DMS53 treated with DMSO at 0.1 percent for 48 hours (cell line): ENCODE results near the gene LAPTM5.

ENCODE experiments used
- DNase-seq: peaks from one replicate; lab custom pipeline; 2025; ENCODE audit not compliant: unreplicated experiment; lab: John Stamatoyannopoulos, UW

The LAPTM5 gene

GRCh38 chr1:30787856-30788495 is 30.4 kb upstream of the LAPTM5 start:
- no peak for DNase-seq

GRCh38 chr1:30787266-30787665 is 29.7 kb upstream of the LAPTM5 start:
- DNase-seq: no peak

- no peak for DNase-seq
These were observed 28.9 kb upstream of the LAPTM5 start for GRCh38 chr1:30786264-30786991.

- DNase-seq: no peak
These were observed 28.1 kb upstream of the LAPTM5 start for GRCh38 chr1:30785714-30786113.

DNA sequence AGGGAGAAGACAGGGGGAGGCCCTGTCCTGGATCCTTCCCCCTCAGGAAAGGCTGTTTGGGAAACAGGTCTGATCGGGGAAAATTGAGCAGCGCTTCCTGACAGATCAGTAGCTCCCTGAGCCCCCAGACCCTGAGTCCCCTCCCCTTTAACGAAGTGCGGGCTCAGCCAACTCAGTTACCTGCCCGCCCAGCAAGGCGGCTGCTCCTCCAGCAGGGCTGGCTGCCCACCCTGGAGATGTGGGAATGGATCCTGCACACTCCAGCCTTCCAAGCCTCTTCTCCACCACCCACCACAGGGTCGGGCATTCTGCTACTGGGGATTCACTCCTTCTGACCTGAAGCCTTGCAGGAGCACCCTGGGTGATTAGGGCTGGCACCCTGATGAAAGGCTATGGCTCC is 27.6 kb upstream of the LAPTM5 start:
- DNase-seq: no peak

DNA sequence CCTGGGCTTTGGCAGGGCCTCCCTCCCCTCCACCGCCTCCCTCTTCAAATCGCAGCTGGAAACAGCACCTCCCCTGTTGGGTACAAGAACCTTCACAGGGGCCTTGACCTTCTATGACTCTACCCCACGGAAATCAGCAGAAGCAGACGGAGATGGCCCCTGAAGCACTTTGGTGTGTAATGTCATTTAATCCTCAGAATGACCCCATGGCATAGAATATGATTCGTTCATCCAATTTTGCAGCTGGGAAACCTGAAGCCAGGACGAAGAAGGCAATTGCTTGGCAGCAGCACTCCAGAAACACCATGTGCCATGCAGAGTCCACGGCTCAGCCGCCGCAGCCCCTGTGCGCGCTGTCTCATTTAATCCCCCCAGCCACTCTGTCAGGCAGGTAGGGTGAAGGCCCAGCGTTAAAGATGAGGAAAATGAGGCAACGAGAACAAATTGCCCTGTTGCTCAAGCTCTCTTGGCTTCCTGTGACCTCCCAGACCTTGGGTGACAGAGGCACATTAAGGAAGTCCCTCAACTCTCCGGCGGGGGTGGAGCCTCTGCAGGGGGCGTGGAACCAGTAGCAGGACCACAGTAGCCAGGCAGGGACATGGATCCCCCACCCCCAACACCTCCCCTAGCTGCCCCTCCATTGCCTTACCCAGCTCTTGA is 25.8 kb upstream of the LAPTM5 start:
- DNase-seq: no peak

DNA sequence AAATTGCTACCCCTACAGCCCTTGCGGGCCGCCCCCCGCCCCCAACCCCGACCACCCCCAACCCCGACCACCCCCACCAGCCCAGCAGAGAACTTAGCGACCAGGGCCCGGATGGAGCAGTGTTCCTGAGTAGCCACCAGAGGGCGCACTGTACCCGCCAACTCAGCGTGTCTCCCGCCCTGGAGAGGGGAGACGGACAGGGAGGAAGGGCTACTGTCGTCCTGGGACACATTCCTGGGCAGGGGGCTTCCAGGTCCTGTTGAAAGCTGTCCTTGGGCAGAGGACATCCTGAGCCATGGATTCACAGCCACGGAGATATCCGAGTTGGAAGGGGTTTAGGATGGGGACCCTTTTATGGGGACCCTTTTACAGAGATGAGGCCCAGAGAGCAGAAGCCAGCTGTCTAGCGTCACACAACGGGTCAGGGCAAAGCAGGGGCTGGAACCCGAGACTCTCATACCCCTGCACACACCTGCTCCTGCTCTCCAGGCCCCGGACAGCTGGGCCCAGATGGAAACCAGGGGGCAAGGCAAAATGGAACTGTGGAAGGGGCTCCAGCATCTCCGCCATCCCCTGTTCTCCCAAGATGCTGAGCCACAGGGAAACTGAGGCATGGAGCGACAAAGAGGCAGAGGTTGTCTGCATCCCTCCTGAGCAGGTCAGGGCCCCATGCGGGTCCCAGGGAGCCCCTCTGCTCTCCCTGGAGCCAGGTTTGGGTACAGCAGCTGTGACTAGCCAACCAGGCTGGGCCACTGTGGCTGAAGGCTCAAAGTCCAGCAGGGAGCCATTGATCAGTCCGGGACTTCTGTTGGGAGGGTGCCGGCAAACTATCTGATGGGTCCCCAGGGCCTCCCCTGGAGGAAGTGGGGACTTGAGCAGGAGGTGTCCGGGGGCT is 25.0 kb upstream of the LAPTM5 start:
- peak; percentile 59 for DNase-seq

DNA sequence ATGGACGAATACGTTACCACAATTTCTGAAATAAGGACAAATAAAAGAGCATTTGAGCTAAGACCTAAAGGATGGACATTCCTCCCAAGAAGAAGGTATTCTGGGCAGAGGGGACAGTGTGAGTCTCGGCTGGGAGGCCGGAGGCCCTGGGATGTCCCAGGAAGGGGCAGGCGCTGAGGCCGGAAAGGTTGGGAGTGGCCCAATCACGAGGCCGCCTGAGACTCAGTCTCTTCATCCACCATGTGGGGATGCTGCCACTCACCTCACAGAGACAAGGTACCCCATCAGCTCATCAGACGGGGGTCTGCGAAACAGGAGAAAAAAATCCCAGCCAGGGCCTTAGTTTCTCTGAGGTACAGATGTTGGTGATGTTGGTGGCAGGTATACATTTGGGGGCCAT is 24.3 kb upstream of the LAPTM5 start:
- no peak for DNase-seq

DNA sequence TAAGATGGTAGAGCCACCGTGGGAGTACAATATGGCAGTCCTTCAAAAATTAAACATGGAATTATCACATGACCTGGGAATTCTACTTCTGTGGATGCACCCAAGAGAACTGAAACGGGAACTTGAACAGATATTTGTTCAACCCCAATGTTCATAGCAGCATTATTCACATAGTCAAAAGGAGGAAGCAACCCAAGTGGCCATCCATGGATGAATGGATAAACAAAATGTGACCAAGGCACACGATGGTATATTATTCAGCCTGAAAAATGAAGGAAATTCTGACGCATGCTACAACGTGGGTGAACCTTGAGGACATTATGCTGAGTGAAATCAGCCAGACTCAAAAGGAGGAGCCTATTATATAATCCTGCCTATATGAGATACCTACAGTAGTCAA is 22.8 kb upstream of the LAPTM5 start:
- DNase-seq: no peak

GRCh38 chr1:30779294-30780071 is 21.9 kb upstream of the LAPTM5 start:
- peak; percentile 50 for DNase-seq

- DNase-seq: no peak
These were observed 21.4 kb upstream of the LAPTM5 start for GRCh38 chr1:30778979-30779293.

DNA sequence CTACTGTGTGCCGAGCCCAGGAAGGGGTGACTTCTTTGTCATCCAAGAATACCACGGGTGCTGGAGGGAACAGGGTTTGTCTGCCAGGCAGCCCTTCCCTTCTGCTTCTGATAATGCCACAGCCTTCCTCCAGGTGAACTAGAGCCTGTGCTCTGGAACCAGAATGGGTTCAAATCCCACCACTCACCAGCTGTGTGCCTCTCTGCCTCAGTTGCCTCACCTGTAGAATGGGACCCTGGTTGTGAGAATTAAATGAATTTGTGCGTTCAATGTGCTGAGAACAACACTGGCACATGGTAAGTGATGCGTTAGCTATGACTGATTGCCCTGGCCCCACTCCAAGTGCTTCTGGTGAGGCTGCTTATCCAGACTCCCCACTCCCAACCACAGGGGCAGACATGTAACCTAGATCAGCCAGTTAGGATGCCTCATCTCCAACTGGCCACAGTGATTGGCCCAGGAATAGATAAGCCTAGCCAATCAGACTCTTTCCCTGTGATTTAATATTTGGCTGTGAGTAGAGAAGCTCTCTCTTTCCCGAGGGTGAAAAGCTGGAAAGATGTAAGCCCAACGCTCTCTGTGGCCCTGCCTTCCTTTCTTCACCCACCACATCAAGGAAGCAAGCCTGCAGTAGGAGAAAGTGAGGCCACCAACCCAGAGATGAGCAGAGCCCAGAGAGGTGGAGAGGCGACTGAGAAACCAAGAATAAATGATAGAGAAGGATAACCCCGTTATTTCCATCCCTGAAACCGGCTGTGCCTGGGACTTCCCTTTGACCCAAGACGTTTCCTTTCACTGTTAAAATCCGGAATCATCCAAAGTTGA is 20.8 kb upstream of the LAPTM5 start:
- no peak for DNase-seq

DNA sequence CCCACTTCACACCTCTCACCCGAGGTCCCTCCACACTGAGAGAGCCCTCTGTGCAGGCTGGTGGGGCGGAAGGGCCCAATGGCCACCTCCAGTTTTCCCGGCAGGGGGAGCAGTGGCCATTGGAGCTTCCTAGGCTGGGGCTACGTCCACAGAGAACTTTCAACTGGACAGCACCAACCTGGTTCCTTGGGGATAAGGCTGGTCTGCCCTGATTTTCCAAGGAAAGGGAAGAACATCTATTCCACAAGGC is 20.3 kb upstream of the LAPTM5 start:
- no peak for DNase-seq

DNA sequence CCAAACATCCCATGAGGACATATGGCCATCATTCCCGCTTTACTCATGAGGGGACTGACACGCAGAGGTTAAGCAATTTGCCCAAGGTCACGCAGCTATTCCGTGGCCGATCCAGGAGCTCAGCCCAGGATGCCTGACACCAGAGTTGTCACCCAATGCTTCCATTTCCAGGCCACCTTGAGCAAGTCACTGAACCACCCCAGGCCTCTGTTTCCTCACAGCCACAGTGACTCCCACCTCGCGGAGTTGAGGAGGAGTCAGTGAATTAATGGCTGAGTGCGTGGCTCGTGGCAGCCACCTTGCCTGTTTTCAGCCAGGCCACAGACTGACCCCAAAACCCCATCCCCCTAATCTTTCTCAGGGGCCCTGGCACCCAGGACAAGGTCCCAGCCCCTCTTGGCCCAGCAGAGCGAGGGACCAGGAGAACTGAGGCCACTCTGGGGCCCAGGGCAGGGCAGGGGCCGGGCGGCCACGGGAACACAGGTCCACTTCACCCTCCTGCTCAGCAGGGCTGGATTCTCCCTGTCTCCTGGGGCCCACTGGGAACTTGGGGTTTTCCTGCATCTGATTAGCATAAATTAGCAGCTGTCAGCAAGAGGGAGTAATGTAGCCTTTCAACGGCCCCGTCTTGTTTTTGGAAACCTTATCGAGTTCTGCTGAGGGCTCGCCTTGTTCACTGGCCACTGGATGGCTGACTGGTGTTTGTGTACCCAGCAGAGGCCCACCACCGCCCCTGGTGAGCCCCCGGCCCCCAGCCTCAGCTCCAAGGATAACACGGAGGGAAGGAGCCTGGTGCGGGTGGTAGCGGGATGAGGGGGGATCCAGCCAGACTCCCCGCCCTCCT is 19.7 kb upstream of the LAPTM5 start:
- no peak for DNase-seq

DNA sequence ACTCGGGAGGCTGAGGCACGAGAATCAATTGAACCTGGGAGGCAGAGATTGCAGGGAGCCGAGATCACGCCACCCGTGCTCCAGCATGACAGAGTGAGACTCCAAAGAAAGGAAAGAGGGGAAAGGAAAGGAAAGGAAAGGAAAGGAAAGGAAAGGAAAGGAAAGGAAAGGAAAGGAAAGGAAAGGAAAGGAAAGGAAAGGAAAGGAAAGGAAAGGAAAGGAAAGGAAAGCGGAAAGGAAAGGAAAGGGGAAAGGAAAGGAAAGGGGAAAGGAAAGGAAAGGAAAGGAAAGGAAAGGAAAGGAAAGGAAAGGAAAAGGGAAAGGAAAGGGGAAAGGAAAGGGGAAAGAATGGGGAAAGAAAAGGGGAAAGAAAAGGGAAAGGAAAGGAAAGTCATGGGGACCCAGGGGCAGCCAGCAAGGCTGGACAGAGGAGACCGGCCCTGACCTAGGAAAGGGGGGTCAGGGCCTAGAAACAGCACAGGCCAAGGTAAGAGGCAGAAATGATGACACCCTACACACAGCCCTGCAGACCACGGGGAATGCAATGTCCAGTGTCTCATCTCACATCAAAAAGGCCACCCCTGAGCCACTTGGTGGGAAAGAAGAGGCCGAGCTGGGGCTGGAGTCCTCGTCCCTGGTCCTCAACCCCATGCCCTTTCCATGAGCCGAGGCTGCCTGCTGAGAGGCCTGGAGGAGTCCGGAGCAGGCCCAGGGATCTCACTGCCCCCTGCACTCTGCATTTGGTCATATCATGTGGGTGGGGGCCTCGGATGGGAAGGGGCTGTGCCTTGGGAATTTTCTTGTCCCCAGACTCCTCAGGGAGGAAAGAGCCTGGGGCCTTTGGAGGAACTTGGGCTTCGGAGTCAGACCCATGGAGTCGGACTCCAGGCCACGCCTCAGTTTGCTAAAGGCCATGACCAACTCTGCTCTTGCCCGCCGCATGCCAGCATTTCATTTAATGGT is 18.8 kb upstream of the LAPTM5 start:
- DNase-seq: no peak

DNA sequence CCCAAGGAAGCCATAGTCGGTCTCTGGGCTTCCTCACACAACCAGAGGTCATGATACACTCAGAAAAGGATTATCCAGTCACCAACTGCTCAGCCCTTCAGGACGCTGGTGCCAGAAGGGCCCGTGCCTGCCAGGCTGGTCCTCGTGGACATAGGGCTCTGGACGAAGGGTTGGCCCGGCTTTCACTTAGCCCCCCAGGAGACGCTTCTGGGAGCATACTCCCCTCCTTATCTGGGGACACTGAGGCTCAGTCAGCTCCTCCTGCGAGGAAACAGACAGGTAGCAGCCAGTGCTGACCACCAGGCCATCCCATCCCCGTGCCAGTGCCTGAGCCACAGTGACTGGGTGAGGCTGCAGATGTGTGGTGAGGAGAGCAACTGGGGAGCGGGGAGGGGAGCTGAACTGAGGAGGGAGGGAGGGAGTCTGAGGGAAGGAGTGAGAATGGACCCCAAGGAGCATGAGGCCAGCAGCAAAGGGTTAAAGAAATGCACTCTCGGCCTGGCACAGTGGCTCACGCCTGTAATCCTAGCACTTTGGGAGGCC is 17.9 kb upstream of the LAPTM5 start:
- DNase-seq: no peak

GRCh38 chr1:30774550-30775432 is 17.2 kb upstream of the LAPTM5 start:
- DNase-seq: no peak
